Retina (tissue), 1 donor: ENCODE data around the gene ZNF669.

ENCODE experiments used
- DNase-seq: peaks from one replicate; pipeline ENCODE4 v3.0.0-alpha.2; 2016

ZNF669 gene

GRCh38 chr1:247110627-247111258 is 6.6 kb upstream of the ZNF669 start:
- DNase-seq, result peak; percentile 75

GRCh38 chr1:247107694-247108093 is 3.5 kb upstream of the ZNF669 start:
- no peak for DNase-seq

- no peak for DNase-seq
Measured at GRCh38 chr1:247105966-247106365, 1.8 kb upstream of the ZNF669 start.

- no peak for DNase-seq
Measured at GRCh38 chr1:247104965-247105364, 809 bp upstream of the ZNF669 start.

GRCh38 chr1:247102381-247102780 is 1.8 kb downstream of the ZNF669 start:
- no peak for DNase-seq

- DNase-seq, result no peak
Measured at GRCh38 chr1:247100676-247101279, 3.4 kb downstream of the ZNF669 start.

GRCh38 chr1:247096958-247097357 is 7.2 kb downstream of the ZNF669 start:
- no peak for DNase-seq

- DNase-seq, result no peak
Measured at GRCh38 chr1:247096544-247096943, 7.6 kb downstream of the ZNF669 start.

- DNase-seq, result no peak
Measured at GRCh38 chr1:247096112-247096511, 8.0 kb downstream of the ZNF669 start.

GRCh38 chr1:247090455-247090854 is 13.7 kb downstream of the ZNF669 start:
- no peak for DNase-seq

GRCh38 chr1:247089616-247090375 is 14.4 kb downstream of the ZNF669 start:
- DNase-seq, result no peak

- no peak for DNase-seq
Measured at GRCh38 chr1:247088967-247089366, 15.2 kb downstream of the ZNF669 start.

GRCh38 chr1:247087256-247087655 is 16.9 kb downstream of the ZNF669 start:
- DNase-seq, result no peak

- no peak for DNase-seq
Measured at GRCh38 chr1:247085310-247085709, 18.8 kb downstream of the ZNF669 start.

- DNase-seq, result no peak
Measured at GRCh38 chr1:247084771-247085170, 19.4 kb downstream of the ZNF669 start.

GRCh38 chr1:247079141-247079874 is 24.8 kb downstream of the ZNF669 start:
- DNase-seq, result no peak

- DNase-seq, result peak; percentile 96
Measured at GRCh38 chr1:247078258-247079140, 25.7 kb downstream of the ZNF669 start, which contains the start of gene ZNF670. Gene ZNF670, minus strand, starts transcription at chr1:247078811. Its CDS starts 215 bp downstream, at chr1:247078596.

GRCh38 chr1:247077876-247078257 is 26.3 kb downstream of the ZNF669 start:
- DNase-seq, result no peak

GRCh38 chr1:247077213-247077612 is 26.9 kb downstream of the ZNF669 start:
- no peak for DNase-seq

GRCh38 chr1:247070645-247071044 is 33.5 kb downstream of the ZNF669 start:
- DNase-seq, result no peak

GRCh38 chr1:247064304-247064703 is 39.9 kb downstream of the ZNF669 start:
- no peak for DNase-seq

- no peak for DNase-seq
Measured at GRCh38 chr1:247060771-247061170, 43.4 kb downstream of the ZNF669 start.
